ENCODE data around the gene NR1D2. TPM values are rescaled to one million over a fixed set of nuclear protein-coding genes. Genes with fewer than 3 reads are reported as not detected.

Gene NR1D2
- total RNA-seq, 3 donors from 2014 or later (not counting 1 experiment from before 2014, with no cell fraction given) = 72.5 to 94.2 (median 92.1) TPM

DNA sequence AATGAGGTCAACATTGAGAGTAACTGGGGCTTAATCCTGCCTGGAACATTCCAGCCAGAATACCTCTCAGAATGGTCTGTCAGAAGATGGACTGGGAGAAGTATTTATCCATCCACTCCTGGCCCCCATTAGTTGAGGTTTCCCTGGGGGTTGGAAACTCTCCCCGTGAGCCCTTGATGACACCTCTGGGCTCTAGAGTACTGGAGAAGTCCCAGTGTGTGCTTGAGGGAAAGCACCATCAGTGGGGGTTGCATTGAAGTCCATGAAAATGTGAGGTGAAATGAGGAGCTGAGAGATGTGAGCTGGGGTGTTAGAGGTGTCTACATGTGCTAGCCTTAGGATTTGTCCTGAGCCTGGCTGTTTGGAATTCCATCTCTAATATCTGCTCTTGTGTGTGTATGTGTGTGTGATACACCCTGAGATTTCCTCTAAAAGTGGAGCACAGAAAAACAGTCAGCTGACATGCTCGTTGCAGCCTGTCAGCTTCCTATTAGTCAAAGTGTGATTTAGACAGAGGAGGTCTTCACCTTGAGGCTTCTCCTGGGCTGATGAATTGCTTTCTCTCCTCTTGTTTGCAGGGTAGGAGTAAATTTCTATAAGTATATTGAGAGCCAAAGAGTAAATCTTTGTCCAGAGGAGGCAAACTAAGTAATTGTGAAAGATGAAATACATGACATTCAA, 67.6 kb downstream of the NR1D2 start:
- Histone ChIP-seq H3K27ac (ENCODE audit: low read length) (no peak overlapping the region), H3K9me3 (ENCODE audit: control insufficient read depth, insufficient read depth, low read length) (no peaks in the 10 kb centered on the region), H3K4me3 (ENCODE audit: low read length) (no peak overlapping the region), H3K4me1 (ENCODE audit: control insufficient read depth, insufficient read depth, low read length) (no peaks in the 10 kb centered on the region), H3K27me3 (ENCODE audit: control insufficient read depth, insufficient read depth, low read length) (no peaks in the 10 kb centered on the region), H3K36me3 (ENCODE audit: control insufficient read depth, insufficient read depth, low read length) (no peaks in the 10 kb centered on the region)
- no peak overlapping the region for H3K27ac Mint-ChIP-seq
- no peak for DNase-seq
- H3K36me3 Mint-ChIP-seq = no peaks in the 10 kb centered on the region
- no peaks in the 10 kb centered on the region for H3K9me3 Mint-ChIP-seq
- H3K27me3 Mint-ChIP-seq (ENCODE audit: low read depth in 2 of 2) = no peaks in the 10 kb centered on the region
- intact Hi-C loops (cut with micrococcal nuclease) = no loop called here
- TF ChIP-seq, protein P1, sequence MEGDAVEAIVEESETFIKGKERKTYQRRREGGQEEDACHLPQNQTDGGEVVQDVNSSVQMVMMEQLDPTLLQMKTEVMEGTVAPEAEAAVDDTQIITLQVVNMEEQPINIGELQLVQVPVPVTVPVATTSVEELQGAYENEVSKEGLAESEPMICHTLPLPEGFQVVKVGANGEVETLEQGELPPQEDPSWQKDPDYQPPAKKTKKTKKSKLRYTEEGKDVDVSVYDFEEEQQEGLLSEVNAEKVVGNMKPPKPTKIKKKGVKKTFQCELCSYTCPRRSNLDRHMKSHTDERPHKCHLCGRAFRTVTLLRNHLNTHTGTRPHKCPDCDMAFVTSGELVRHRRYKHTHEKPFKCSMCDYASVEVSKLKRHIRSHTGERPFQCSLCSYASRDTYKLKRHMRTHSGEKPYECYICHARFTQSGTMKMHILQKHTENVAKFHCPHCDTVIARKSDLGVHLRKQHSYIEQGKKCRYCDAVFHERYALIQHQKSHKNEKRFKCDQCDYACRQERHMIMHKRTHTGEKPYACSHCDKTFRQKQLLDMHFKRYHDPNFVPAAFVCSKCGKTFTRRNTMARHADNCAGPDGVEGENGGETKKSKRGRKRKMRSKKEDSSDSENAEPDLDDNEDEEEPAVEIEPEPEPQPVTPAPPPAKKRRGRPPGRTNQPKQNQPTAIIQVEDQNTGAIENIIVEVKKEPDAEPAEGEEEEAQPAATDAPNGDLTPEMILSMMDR (IDR thresholded peaks at IDR 0.05) = no peak
- WGBS (ENCODE audit: insufficient coverage) = 54% methylated on average over 2 of the region's 2 CpGs
- no peak for ATAC-seq
- no peaks in the 10 kb centered on the region for H3K4me1 Mint-ChIP-seq
- no peak overlapping the region for H3K4me3 Mint-ChIP-seq

- no peak overlapping the region for H3K27ac ChIP-seq (ENCODE audit: low read length)
- H3K4me3 Mint-ChIP-seq = no peak overlapping the region
- no peak overlapping the region for H3K27ac Mint-ChIP-seq
- no peaks in the 10 kb centered on the region for H3K9me3 ChIP-seq (ENCODE audit: control insufficient read depth, insufficient read depth, low read length)
- DNase-seq (no peak), ATAC-seq (no peak)
- no peak overlapping the region for H3K4me3 ChIP-seq (ENCODE audit: low read length)
- no peaks in the 10 kb centered on the region for H3K27me3 Mint-ChIP-seq (ENCODE audit: low read depth in 2 of 2)
- intact Hi-C loops (cut with micrococcal nuclease) = no loop called here
- TF ChIP-seq, protein P1 (IDR thresholded peaks at IDR 0.05) = no peak
- H3K36me3 ChIP-seq (ENCODE audit: control insufficient read depth, insufficient read depth, low read length) = no peaks in the 10 kb centered on the region
- H3K9me3 Mint-ChIP-seq = no peaks in the 10 kb centered on the region
- no peaks in the 10 kb centered on the region for H3K4me1 ChIP-seq (ENCODE audit: control insufficient read depth, insufficient read depth, low read length)
- H3K27me3 ChIP-seq (ENCODE audit: control insufficient read depth, insufficient read depth, low read length) = no peaks in the 10 kb centered on the region
- no peaks in the 10 kb centered on the region for H3K4me1 Mint-ChIP-seq
- no peaks in the 10 kb centered on the region for H3K36me3 Mint-ChIP-seq
Measured at GRCh38 chr3:24017305-24017704, 72.2 kb downstream of the NR1D2 start.

DNA sequence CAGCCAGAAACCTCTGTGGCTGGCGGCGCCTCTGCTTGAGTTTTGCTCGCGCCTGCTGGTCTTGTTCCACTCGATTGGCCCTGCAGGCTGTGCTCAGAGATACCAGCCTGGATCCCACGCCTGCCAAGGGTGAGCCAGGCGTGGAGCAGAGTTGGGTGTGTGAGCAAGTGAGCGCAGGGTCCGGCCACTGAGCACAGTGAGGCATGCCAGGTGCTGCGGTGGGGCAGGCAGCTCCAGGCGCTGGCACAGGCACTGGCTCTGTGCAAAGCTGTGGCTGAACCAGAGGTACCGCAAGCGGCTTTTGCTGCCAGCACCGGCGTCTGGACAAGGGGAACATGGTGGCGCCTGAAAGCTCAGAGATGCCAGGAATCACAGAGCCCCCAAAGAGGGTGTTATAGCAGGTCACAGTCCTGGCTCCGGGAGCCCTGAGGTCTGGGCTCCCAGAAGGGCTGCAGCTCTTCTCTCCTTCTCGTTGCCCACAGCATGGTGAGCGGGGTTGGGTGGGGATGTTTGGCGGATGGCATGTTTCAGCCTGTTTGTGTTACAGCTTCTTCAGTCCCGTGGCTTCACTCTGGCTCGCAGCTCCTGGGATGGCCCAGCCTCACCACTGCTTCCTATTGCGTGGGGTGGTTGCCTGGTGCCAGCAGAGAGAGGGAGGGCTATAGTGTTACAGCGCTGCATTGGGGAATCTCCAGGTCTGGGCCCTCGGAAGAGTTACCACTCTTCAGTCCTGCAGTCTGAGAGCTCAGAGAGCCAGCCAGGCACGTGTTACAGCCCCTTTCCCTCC, 73.9 kb downstream of the NR1D2 start:
- H3K36me3 Mint-ChIP-seq = no peaks in the 10 kb centered on the region
- H3K4me1 Mint-ChIP-seq = no peaks in the 10 kb centered on the region
- no peak overlapping the region for H3K4me3 ChIP-seq (ENCODE audit: low read length)
- H3K27me3 Mint-ChIP-seq (ENCODE audit: low read depth in 2 of 2) = no peaks in the 10 kb centered on the region
- H3K9me3 Mint-ChIP-seq = no peaks in the 10 kb centered on the region
- H3K27ac Mint-ChIP-seq = no peak overlapping the region
- intact Hi-C loops (cut with micrococcal nuclease) = no loop called here
- no peaks in the 10 kb centered on the region for H3K27me3 ChIP-seq (ENCODE audit: control insufficient read depth, insufficient read depth, low read length)
- no peaks in the 10 kb centered on the region for H3K4me1 ChIP-seq (ENCODE audit: control insufficient read depth, insufficient read depth, low read length)
- H3K4me3 Mint-ChIP-seq = no peak overlapping the region
- no peak overlapping the region for H3K27ac ChIP-seq (ENCODE audit: low read length)
- no peaks in the 10 kb centered on the region for H3K36me3 ChIP-seq (ENCODE audit: control insufficient read depth, insufficient read depth, low read length)
- H3K9me3 ChIP-seq (ENCODE audit: control insufficient read depth, insufficient read depth, low read length) = no peaks in the 10 kb centered on the region
- DNase-seq (no peak), ATAC-seq (no peak)
- TF ChIP-seq, protein P1 (IDR thresholded peaks at IDR 0.05) = no peak
- WGBS (ENCODE audit: insufficient coverage) = 91% methylated on average over 26 of the region's 26 CpGs
